BLaER1 treated with 17β-estradiol and CSF1 and Interleukin-3, amounts not matched to agents 10 nM and 100 nM (cell line): ENCODE measurements around the gene CREB5.

Experiments
- H3K27ac ChIP-seq, 11 experiments: shearing (Covaris generic); formaldehyde crosslinking; 2 replicates each; pipeline ENCODE4 v1.8.1; 2022
- H3K27me3 ChIP-seq, 11 experiments: shearing (Covaris generic); formaldehyde crosslinking; 2 replicates each; pipeline ENCODE4 v1.8.1; 2022
- H3K36me3 ChIP-seq, 11 experiments: shearing (Covaris generic); formaldehyde crosslinking; 2 replicates each; pipeline ENCODE4 v1.8.1; 2022
- H3K4me1 ChIP-seq, 10 experiments: shearing (Covaris generic); formaldehyde crosslinking; 2 replicates each; pipeline ENCODE4 v1.8.1; 2022
- H3K4me2 ChIP-seq, 11 experiments: shearing (Covaris generic); formaldehyde crosslinking; 2 replicates each; pipeline ENCODE4 v1.8.1; 2022
- H3K4me3 ChIP-seq, 10 experiments: shearing (Covaris generic); formaldehyde crosslinking; 2 replicates each; pipeline ENCODE4 v1.8.1; 2022
- H3K9ac ChIP-seq, 11 experiments: shearing (Covaris generic); formaldehyde crosslinking; 2 replicates each; pipeline ENCODE4 v1.8.1; 2022
- H3K9me3 ChIP-seq, 11 experiments: shearing (Covaris generic); formaldehyde crosslinking; replicated peaks in 1 of 11; 2 replicates each; pipeline ENCODE4 v1.8.1; 2022
- H4K20me1 ChIP-seq, 11 experiments: shearing (Covaris generic); formaldehyde crosslinking; 2 replicates each; pipeline ENCODE4 v1.8.1; 2022
- Cebpa-rat ChIP-seq, 11 experiments: shearing (Covaris generic); IDR thresholded peaks; 2 replicates each; pipeline ENCODE4 v1.8.1; 2022

Gene CREB5

DNA sequence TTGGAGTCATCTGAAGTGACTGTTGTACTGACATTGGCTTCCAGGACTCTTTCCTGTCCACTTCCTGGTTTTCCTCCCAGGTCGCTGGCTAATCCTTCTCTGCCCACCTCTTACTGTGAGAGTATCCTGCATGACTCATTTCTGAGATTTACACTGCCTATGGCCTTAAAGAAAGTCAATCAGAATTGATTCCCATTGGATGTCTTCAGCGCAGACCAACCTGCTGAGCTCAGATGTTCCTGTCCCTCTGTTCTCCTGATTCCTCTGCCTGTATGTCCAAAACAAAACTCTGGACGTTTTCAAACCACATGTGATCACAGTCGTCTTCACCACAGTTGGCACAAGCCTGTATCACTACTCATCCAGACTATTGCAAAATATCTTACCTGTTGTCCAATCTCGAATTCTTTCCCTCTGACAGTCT, 262.1 kb downstream of the CREB5 start:
- Histone ChIP-seq H3K9ac (no peak overlapping the region), H3K4me1 (peaks cover 0 to 18% (median 6%) of the 10 kb centered on the region in 10 experiments; a peak in 11 of 20 replicates), H3K9me3 (no peaks in the 10 kb centered on the region), H3K4me3 (no peak overlapping the region), H3K36me3 (no peaks in the 10 kb centered on the region), H3K27ac (no peak overlapping the region), H4K20me1 (no peaks in the 10 kb centered on the region), H3K4me2 (no peak overlapping the region), H3K27me3 (no peaks in the 10 kb centered on the region)
- no peak for TF ChIP-seq Cebpa-rat (IDR thresholded peaks at IDR 0.05)

- no peaks in the 10 kb centered on the region for H3K27me3 ChIP-seq
- H3K4me2 ChIP-seq = no peak overlapping the region
- no peak for TF ChIP-seq Cebpa-rat (IDR thresholded peaks at IDR 0.05)
- H3K4me3 ChIP-seq = no peak overlapping the region
- H3K4me1 ChIP-seq = peaks cover 0 to 18% (median 5%) of the 10 kb centered on the region in 10 experiments; a peak in 10 of 20 replicates
- no peaks in the 10 kb centered on the region for H4K20me1 ChIP-seq
- H3K9ac ChIP-seq = no peak overlapping the region
- no peak overlapping the region for H3K27ac ChIP-seq
- no peaks in the 10 kb centered on the region for H3K36me3 ChIP-seq
- no peaks in the 10 kb centered on the region for H3K9me3 ChIP-seq
Observed at GRCh38 chr7:28675429-28675828, 263.1 kb downstream of the CREB5 start.

- H3K4me2 ChIP-seq = no peak overlapping the region; a peak in 2 of 22 replicates
- no peak for TF ChIP-seq Cebpa-rat (IDR thresholded peaks at IDR 0.05)
- H3K36me3 ChIP-seq = no peaks in the 10 kb centered on the region
- H3K4me1 ChIP-seq = peaks cover 0 to 18% (median 3%) of the 10 kb centered on the region in 10 experiments; a peak in 9 of 20 replicates
- no peak overlapping the region for H3K27ac ChIP-seq
- 0 out of 22 replicates have a peak, but pooled peaks cover 0 to 2% (median 0%) of the 10 kb centered on the region in 11 experiments for H3K27me3 ChIP-seq
- H3K9me3 ChIP-seq = no peaks in the 10 kb centered on the region
- no peak overlapping the region for H3K4me3 ChIP-seq
- no peak overlapping the region for H3K9ac ChIP-seq
- H4K20me1 ChIP-seq = no peaks in the 10 kb centered on the region
Observed at GRCh38 chr7:28677668-28678067, 265.4 kb downstream of the CREB5 start.

GRCh38 chr7:28678431-28678965, 266.2 kb downstream of the CREB5 start:
- Histone ChIP-seq H3K9me3 (no peaks in the 10 kb centered on the region), H4K20me1 (no peaks in the 10 kb centered on the region), H3K4me3 (no peak overlapping the region), H3K4me1 (peaks cover under 1 to 23% (median 6%) of the 10 kb centered on the region in 10 experiments; a peak in 15 of 20 replicates), H3K4me2 (peak overlapping the region in 4 of 11 experiments; percentile 47 to 58 (median 53); a peak in 7 of 22 replicates), H3K27ac (no peak overlapping the region), H3K36me3 (no peaks in the 10 kb centered on the region), H3K9ac (no peak overlapping the region), H3K27me3 (0 out of 22 replicates have a peak, but pooled peaks cover 0 to 10% (median 0%) of the 10 kb centered on the region in 11 experiments)
- TF ChIP-seq Cebpa-rat (IDR thresholded peaks at IDR 0.05) = no peak

DNA sequence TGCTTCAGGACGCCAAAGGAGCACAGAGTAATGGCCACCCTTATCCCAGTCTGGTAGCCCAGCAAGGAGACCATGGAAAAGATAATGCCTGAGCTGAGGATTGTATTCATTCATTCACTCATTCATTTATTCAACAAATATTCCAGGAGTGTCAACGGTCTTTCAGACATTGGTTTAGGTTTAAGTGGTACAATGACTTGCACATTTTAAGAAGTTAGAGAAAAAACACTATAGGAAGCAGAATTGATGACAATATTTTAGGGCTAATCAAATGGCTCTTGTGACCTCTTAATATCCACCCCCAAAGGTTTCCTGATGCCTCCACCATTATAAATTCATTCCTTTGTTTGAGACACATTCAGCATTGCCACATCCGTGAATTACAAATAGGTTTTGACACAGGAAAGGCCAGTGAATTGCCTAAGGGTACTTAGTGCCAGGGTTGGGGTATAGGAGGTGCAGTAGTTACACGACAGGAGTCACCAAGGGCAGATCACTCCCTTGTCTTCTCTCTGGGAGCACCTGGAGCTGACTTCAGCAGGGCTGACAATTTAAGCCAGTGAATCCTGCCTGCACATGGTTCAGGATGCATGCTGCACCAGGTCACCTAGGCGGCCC, 269.5 kb downstream of the CREB5 start:
- Histone ChIP-seq H3K9ac (no peak overlapping the region), H3K27ac (no peak overlapping the region), H4K20me1 (0 out of 22 replicates have a peak, but pooled peaks cover 0 to 5% (median 0%) of the 10 kb centered on the region in 11 experiments), H3K36me3 (no peaks in the 10 kb centered on the region), H3K4me3 (no peak overlapping the region), H3K4me2 (no peak overlapping the region), H3K27me3 (0 out of 22 replicates have a peak, but pooled peaks cover 0 to 11% (median 0%) of the 10 kb centered on the region in 11 experiments), H3K9me3 (no peaks in the 10 kb centered on the region), H3K4me1 (peaks cover 33 to 55% (median 39%) of the 10 kb centered on the region in 10 experiments)
- no peak for TF ChIP-seq Cebpa-rat (IDR thresholded peaks at IDR 0.05)

DNA sequence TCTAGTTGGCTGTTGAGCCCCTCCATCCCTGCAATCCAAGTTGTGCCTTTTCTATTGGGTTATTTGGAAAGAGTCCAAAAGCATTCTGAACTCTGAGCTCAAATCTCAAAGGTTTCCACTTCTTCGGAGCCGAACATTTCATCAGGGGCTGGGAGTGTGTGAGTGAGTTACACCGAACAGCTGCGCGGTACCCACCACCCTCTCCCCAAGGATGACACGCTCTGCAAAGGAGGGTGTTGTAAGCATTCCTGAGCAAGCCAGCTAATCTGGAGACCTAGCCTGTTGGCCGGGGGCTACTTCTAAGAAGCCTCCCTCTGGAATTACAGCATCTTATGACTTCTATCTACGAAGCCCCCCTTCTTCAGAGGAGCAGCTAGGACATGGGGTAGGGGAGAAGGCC, 270.5 kb downstream of the CREB5 start:
- no peak overlapping the region for H3K9ac ChIP-seq
- no peak overlapping the region for H3K4me2 ChIP-seq
- H3K36me3 ChIP-seq = no peaks in the 10 kb centered on the region
- no peak overlapping the region for H3K27ac ChIP-seq
- H3K9me3 ChIP-seq = no peaks in the 10 kb centered on the region
- 0 out of 22 replicates have a peak, but pooled peaks cover 0 to 11% (median 0%) of the 10 kb centered on the region in 11 experiments for H3K27me3 ChIP-seq
- TF ChIP-seq Cebpa-rat (IDR thresholded peaks at IDR 0.05) = no peak
- H4K20me1 ChIP-seq = 0 out of 22 replicates have a peak, but pooled peaks cover 0 to 5% (median 0%) of the 10 kb centered on the region in 11 experiments
- H3K4me3 ChIP-seq = no peak overlapping the region
- peaks cover 33 to 62% (median 45%) of the 10 kb centered on the region in 10 experiments for H3K4me1 ChIP-seq

GRCh38 chr7:28684650-28685241, 272.4 kb downstream of the CREB5 start:
- H3K9ac ChIP-seq = peak overlapping the region in 10 of 11 experiments; percentile 9 to 71 (median 46); a peak in 16 of 22 replicates
- 0 out of 22 replicates have a peak, but pooled peaks cover 0 to 11% (median 0%) of the 10 kb centered on the region in 11 experiments for H3K27me3 ChIP-seq
- H3K4me1 ChIP-seq = peaks cover 33 to 51% (median 42%) of the 10 kb centered on the region in 10 experiments
- H3K36me3 ChIP-seq = no peaks in the 10 kb centered on the region
- H4K20me1 ChIP-seq = 0 out of 22 replicates have a peak, but pooled peaks cover 0 to 5% (median 0%) of the 10 kb centered on the region in 11 experiments
- TF ChIP-seq Cebpa-rat (IDR thresholded peaks at IDR 0.05) = no peak
- H3K4me2 ChIP-seq = peak overlapping the region; percentile 71 to 96 (median 84)
- no peaks in the 10 kb centered on the region for H3K9me3 ChIP-seq
- H3K27ac ChIP-seq = peak overlapping the region; percentile 33 to 85 (median 63); a peak in 21 of 22 replicates
- H3K4me3 ChIP-seq = peak overlapping the region in 4 of 10 experiments; percentile 19 to 47 (median 26); a peak in 7 of 20 replicates

DNA sequence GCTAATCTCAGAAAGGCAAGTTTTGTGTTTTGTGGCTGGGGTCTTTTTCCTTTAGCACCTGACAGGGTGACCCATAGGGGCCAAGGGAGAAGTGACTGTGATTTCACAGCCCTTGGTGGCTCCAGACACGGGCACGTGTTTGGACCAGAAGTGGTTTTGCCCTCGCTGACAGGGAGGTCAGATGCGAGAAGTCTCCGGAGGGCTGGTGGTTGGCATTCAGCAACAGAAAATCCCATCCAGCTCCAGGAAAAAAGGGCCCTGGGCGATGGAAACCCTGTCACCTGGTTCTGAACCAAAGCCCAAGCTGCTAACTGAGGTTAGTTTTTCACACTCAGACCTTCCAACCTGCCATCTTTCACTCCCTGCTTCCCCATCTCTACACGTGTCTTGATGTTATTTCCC, 272.9 kb downstream of the CREB5 start:
- no peaks in the 10 kb centered on the region for H3K36me3 ChIP-seq
- peaks cover 33 to 51% (median 42%) of the 10 kb centered on the region in 10 experiments for H3K4me1 ChIP-seq
- peak overlapping the region in 5 of 10 experiments; percentile 19 to 47 (median 22); a peak in 8 of 20 replicates for H3K4me3 ChIP-seq
- H3K27me3 ChIP-seq = 0 out of 22 replicates have a peak, but pooled peaks cover 0 to 11% (median 0%) of the 10 kb centered on the region in 11 experiments
- peak overlapping the region; percentile 71 to 96 (median 84) for H3K4me2 ChIP-seq
- peak overlapping the region; percentile 33 to 85 (median 63); a peak in 21 of 22 replicates for H3K27ac ChIP-seq
- peak overlapping the region in 10 of 11 experiments; percentile 9 to 71 (median 52); a peak in 16 of 22 replicates for H3K9ac ChIP-seq
- 0 out of 22 replicates have a peak, but pooled peaks cover 0 to 5% (median 0%) of the 10 kb centered on the region in 11 experiments for H4K20me1 ChIP-seq
- TF ChIP-seq Cebpa-rat (IDR thresholded peaks at IDR 0.05) = no peak
- no peaks in the 10 kb centered on the region for H3K9me3 ChIP-seq
